Suppressor macrophage treated with lipopolysaccharide for 1 hour (primary cell): ENCODE results near the gene TCF12.
"Not testable (repeated sequence)": the region's sequence is repeated elsewhere in the genome, so short reads cannot be mapped to it uniquely, and the experiment has no call there.

Experiments used
- DNase-seq, 3 donors: peaks; one replicate each; pipeline ENCODE4 v3.0.0-alpha.2; 2020 to 2022

TCF12 gene

GRCh38 chr15:56948000-56948763 is 29.7 kb downstream of the TCF12 start:
- DNase-seq = no peak

GRCh38 chr15:56948764-56949101 is 30.3 kb downstream of the TCF12 start:
- no peak for DNase-seq

- DNase-seq = no peak
These were observed 32.5 kb downstream of the TCF12 start for GRCh38 chr15:56950979-56951378.

DNA sequence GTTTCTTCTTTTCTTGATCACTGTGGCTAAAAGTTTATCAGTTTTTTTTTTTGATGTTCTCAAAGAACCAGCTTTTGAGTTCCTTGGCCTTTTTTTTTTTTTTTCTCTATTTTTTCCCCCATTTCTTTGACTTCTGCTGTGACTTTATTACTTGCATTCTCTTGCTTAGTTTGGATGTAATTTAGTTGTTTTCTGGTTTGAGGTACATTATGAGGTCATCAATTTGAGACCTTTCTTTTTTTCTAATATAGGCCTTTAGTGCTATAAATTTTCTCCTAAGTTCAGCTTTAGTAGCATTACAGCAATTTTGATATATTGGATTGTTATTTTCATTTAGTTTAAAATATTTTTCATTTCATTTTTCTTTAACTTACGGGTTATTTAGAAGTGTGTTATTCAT is 35.3 kb downstream of the TCF12 start:
- DNase-seq = no peak

DNA sequence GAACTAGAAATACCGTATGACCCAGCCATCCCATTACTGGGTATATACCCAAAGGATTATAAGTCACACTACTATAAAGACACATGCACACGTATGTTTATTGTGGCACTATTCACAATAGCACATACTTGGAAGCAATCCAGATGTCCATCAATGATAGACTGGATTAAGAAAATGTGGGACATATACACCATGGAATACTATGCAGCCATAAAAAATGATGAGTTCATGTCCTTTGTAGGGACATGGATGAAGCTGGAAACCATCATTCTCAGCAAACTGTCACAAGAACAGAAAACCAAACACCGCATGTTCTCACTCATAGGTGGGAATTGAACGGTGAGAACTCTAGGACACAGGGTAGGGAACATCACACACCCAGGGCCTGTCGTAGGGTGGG is 36.6 kb downstream of the TCF12 start:
- DNase-seq = not testable (repeated sequence)

GRCh38 chr15:56956538-56956937 is 38.1 kb downstream of the TCF12 start:
- DNase-seq = no peak

- no peak for DNase-seq
These were observed 39.5 kb downstream of the TCF12 start for GRCh38 chr15:56957812-56958406.

GRCh38 chr15:56959318-56959648 is 40.8 kb downstream of the TCF12 start:
- DNase-seq = no peak

DNA sequence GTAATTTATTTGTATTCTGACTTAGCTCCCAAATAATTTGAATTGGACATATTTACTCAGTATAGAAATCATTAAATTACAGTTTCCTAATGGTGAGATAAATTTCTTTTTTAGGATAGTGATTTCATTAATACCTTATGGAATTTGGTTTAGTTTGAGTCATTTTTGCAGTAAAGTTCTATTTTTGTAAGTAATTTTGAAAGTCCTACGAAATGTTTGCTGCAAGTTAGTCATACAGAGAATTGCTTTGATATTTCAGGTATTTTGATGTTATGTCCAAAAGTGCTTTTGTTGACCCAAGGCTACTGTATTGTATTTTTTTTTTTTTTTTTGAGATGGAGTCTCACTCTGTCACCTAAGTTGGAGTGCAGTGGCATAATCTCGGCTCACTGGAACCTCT is 41.7 kb downstream of the TCF12 start:
- no peak for DNase-seq

DNA sequence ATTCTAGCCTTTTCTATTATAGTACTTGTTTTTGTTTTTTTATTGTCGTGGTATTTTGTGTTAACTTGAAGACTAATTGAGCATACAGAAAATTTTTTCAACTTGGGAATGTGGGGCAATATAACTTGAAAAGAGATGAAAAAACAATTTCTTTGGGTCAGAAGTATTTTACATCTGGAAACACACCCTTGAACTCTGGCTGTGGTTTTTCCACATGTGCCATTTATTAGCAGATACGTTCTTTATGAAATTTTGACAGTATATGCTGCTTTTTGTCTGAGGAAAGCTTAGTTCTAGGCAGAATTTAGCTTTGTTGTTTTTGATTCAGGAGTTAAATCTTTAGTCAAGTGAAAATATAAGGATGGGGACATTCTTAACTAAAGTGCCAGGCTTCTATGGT is 44.7 kb downstream of the TCF12 start:
- DNase-seq = no peak

GRCh38 chr15:56963710-56964109 is 45.3 kb downstream of the TCF12 start:
- no peak for DNase-seq

- no peak for DNase-seq
These were observed 45.7 kb downstream of the TCF12 start for GRCh38 chr15:56964182-56964581.

GRCh38 chr15:56965231-56966013 is 47.0 kb downstream of the TCF12 start:
- peak in 2 of 3 donors; percentile 50 to 51 for DNase-seq

GRCh38 chr15:56967336-56967735 is 48.9 kb downstream of the TCF12 start:
- DNase-seq = no peak

DNA sequence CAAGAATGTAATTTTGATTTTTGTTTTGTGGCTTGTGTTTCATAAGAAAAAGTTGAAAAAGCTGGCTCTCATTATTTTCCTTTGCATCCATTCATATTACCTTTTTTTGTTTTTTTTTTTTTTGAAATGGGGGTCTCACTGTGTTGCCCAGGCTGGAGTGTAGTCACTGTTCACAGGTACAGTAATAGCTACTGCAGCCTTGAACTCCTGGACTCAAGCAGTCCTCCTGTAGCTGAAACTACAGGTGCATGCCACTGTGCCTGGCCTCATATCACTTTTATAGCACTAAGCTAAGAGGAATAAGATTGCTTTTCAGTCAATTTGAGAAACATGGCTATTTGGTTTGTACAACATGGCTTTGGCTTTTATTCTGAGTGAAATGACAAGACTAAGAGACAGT is 49.8 kb downstream of the TCF12 start:
- DNase-seq = no peak

- DNase-seq = no peak
These were observed 50.4 kb downstream of the TCF12 start for GRCh38 chr15:56968821-56969220.

- DNase-seq = no peak
These were observed 50.9 kb downstream of the TCF12 start for GRCh38 chr15:56969265-56969895.

- peak in 1 of 3 donors; percentile 25 for DNase-seq
These were observed 53.1 kb downstream of the TCF12 start for GRCh38 chr15:56971571-56971970.

DNA sequence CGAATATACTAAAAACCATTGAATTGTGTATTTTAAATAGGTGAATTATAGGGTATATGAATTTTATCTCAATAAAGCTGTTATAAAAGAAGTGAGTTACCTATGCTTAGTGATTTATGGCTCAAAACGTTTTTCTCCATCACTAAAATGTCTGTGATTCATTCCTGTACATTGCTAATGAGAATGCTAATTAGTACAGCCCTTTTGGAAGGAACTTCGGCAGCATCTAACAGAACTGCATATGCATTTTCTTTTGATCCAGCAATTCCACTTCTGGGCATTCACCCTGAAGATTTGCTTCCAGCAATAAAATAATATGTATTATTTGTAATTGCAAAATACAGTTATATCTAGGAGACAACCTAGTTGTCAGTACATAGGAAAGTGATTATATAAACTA is 53.6 kb downstream of the TCF12 start:
- no peak for DNase-seq

- no peak for DNase-seq
These were observed 54.0 kb downstream of the TCF12 start for GRCh38 chr15:56972426-56972825.

GRCh38 chr15:56973463-56973862 is 55.0 kb downstream of the TCF12 start:
- peak in 2 of 3 donors; percentile 31 to 36 for DNase-seq

GRCh38 chr15:56977232-56977631 is 58.8 kb downstream of the TCF12 start:
- DNase-seq = no peak

DNA sequence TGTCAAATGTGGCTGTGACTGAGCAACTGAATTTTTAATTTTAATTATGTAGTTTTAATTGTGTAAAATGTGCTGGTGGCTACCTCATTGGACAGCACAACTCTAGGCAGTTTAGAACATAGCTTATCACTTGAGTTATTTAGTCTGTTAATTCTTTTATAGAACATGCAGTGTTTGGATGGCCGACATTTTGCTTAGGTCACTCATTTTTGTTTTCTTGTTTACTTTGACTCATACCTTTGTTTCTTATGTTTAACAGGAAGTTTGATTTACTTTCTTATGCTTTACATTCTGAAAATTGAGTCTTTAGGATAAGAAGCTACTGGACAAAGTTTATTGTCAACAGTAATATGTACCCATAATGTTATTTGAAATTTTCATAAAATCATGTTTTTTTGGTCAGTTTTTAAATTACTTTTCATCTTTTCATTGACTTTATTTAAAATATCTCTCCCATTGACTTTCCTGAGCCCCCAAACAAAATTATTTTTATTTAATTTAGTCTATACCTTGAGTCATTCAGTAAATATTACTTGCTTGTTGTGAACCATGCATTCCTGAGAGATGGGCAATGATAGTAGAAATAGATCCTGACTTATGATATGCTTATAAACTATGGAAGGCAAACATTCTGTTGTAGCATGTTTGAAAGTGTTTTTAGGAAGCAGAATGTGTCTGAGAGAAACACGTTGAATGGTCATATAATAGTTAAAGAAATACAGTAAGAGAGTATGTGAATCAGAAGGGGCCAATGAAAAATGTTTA is 60.6 kb downstream of the TCF12 start:
- DNase-seq = no peak
